Calu3 (cell line): Measurements from ENCODE around the gene FAR1. TPM values are rescaled to one million over a fixed set of nuclear protein-coding genes. Genes with fewer than 3 reads are reported as not detected.

Source experiments
- BruUV-seq: library from RNA; stranded (reverse); fragments of 400-500 nt; replicated peaks from 2 replicates; lab custom pipeline; 2021; lab: Mats Ljungman, UMichigan
- CTCF ChIA-PET: fragments of 300-600 bp; sonication (Branson Sonifier 250); formaldehyde crosslinking; loops from one replicate; lab custom pipeline; 2022; ENCODE audit warnings: antibody characterized with exemption; lab: Charles Lee
- DNase-seq: peaks from one replicate; pipeline ENCODE4 v3.0.0; 2022
- H3K27ac Mint-ChIP-seq: one replicate; pipeline ENCODE4 v1.8.0; 2022; ENCODE audit warnings: mixed read lengths; ENCODE audit not compliant: unreplicated experiment
- H3K27me3 Mint-ChIP-seq: one replicate; pipeline ENCODE4 v1.8.0; 2022; ENCODE audit warnings: mixed read lengths; ENCODE audit not compliant: unreplicated experiment
- H3K36me3 Mint-ChIP-seq: one replicate; pipeline ENCODE4 v1.8.0; 2022; ENCODE audit warnings: mild to moderate bottlenecking, moderate library complexity, mixed read lengths; ENCODE audit not compliant: insufficient read depth, unreplicated experiment
- H3K4me1 Mint-ChIP-seq: one replicate; pipeline ENCODE4 v1.8.0; 2022; ENCODE audit warnings: mild to moderate bottlenecking, low read depth, mixed read lengths; ENCODE audit not compliant: unreplicated experiment
- H3K4me3 Mint-ChIP-seq: one replicate; pipeline ENCODE4 v1.8.0; 2022; ENCODE audit warnings: mild to moderate bottlenecking, low read depth, moderate library complexity, mixed read lengths; ENCODE audit not compliant: unreplicated experiment
- H3K9me3 Mint-ChIP-seq: one replicate; pipeline ENCODE4 v1.8.0; 2022; ENCODE audit warnings: low read depth, mixed read lengths; ENCODE audit not compliant: unreplicated experiment
- CTCF ChIP-seq: fragments of 200-600 bp; IDR thresholded peaks from one replicate; pipeline ENCODE4 v1.8.0; 2022; ENCODE audit warnings: antibody characterized with exemption; ENCODE audit not compliant: unreplicated experiment
- intact Hi-C: fragments of 100-400 bp; cut with micrococcal nuclease; formaldehyde crosslinking; loops from one replicate; pipeline ENCODE4 v1.10.0; 2022; ENCODE audit not compliant: unreplicated experiment
- total RNA-seq: library from RNA; stranded (reverse); gene quantifications from 2 replicates; pipeline ENCODE4 v1.2.3, GENCODE V29; 2022

The FAR1 gene
- total RNA-seq, 1 experiment from 2014 or later = 98.9 TPM

- Mint-ChIP-seq H3K9me3 (peaks cover 2% of the 10 kb centered on the region), H3K4me1 (peaks cover 33% of the 10 kb centered on the region), H3K36me3 (no peaks in the 10 kb centered on the region), H3K27me3 (no peaks in the 10 kb centered on the region), H3K27ac (no peak overlapping the region), H3K4me3 (no peak overlapping the region)
- TF ChIP-seq CTCF = no peak
- CTCF ChIA-PET = interaction anchor here (0.5 to 1.2 kb wide), 3 partner anchors 8 to 58 kb away, joined by 3 to 7 read pairs (median 4); no protein-coding TSS in a partner anchor
- DNase-seq = no peak
- no TSS peak for BruUV-seq
- intact Hi-C loops = loop anchor here (10.0 kb wide), 1 partner anchor 186 kb away; the partner anchor contains the start of gene PTH
Observed at GRCh38 chr11:13680501-13681264, 12.2 kb downstream of the FAR1 start.

GRCh38 chr11:13681446-13681845 lies 13.0 kb downstream of the FAR1 start:
- no peak for TF ChIP-seq CTCF
- Mint-ChIP-seq H3K4me3 (no peak overlapping the region), H3K9me3 (peaks cover 2% of the 10 kb centered on the region), H3K4me1 (peaks cover 30% of the 10 kb centered on the region), H3K27me3 (no peaks in the 10 kb centered on the region), H3K36me3 (no peaks in the 10 kb centered on the region), H3K27ac (no peak overlapping the region)
- CTCF ChIA-PET = interaction anchor here (0.5 to 1.2 kb wide), 2 partner anchors 9 to 59 kb away, joined by 4 to 7 read pairs; no protein-coding TSS in a partner anchor
- DNase-seq = no peak
- intact Hi-C loops = loop anchor here (10.0 kb wide), 1 partner anchor 187 kb away; the partner anchor contains the start of gene PTH
- BruUV-seq = no TSS peak

GRCh38 chr11:13682212-13682611 lies 13.7 kb downstream of the FAR1 start:
- Mint-ChIP-seq H3K9me3 (peaks cover 2% of the 10 kb centered on the region), H3K27ac (no peak overlapping the region), H3K4me1 (peaks cover 22% of the 10 kb centered on the region), H3K27me3 (no peaks in the 10 kb centered on the region), H3K36me3 (no peaks in the 10 kb centered on the region), H3K4me3 (no peak overlapping the region)
- CTCF ChIA-PET = interaction anchor here (0.7 to 1.2 kb wide), 2 partner anchors 10 to 48 kb away, joined by 3 to 4 read pairs; no protein-coding TSS in a partner anchor
- DNase-seq = no peak
- no TSS peak for BruUV-seq
- intact Hi-C loops = loop anchor here (10.0 kb wide), 1 partner anchor 187 kb away; the partner anchor contains the start of gene PTH
- no peak for TF ChIP-seq CTCF

GRCh38 chr11:13685461-13686108 lies 17.1 kb downstream of the FAR1 start:
- Mint-ChIP-seq H3K4me1 (peaks cover 7% of the 10 kb centered on the region), H3K9me3 (no peaks in the 10 kb centered on the region), H3K27ac (no peak overlapping the region), H3K27me3 (no peaks in the 10 kb centered on the region), H3K36me3 (no peaks in the 10 kb centered on the region), H3K4me3 (no peak overlapping the region)
- BruUV-seq = no TSS peak
- intact Hi-C loops = loop anchor here (10.0 kb wide), 1 partner anchor 191 kb away; the partner anchor contains the start of gene PTH
- TF ChIP-seq CTCF = no peak
- CTCF ChIA-PET = no interaction called here
- no peak for DNase-seq
